Suprapubic skin (tissue), 4 donors: ENCODE measurements around the gene ADAMTS3.

Experiments used
- EP300 ChIP-seq: sonication (generic); formaldehyde crosslinking; IDR thresholded peaks from one replicate; pipeline ENCODE4 v1.6.1; 2017; ENCODE audit warnings: antibody characterized with exemption
- POLR2A ChIP-seq, 2 donors: fragments of 450-650 bp; IDR thresholded peaks; one replicate each; pipeline ENCODE4 v1.6.1; 2017; ENCODE audit warnings: antibody characterized with exemption in 2 of 2, mild to moderate bottlenecking in 2 of 2, moderate library complexity in 2 of 2
- POLR2AphosphoS5 ChIP-seq, 3 donors: sonication (generic); formaldehyde crosslinking; IDR thresholded peaks; one replicate each; pipeline ENCODE4 v1.6.1; 2017; ENCODE audit warnings: antibody characterized with exemption in 3 of 3
- TF ChIP-seq, protein P1 (sequence below), 2 donors: fragments of 200-600 bp in 1 of 2; fragments of 450-650 bp in 1 of 2; sonication (generic) in 1 of 2; IDR thresholded peaks; one replicate each; pipeline ENCODE4 v1.5.1; 2016 to 2019; ENCODE audit warnings: antibody characterized with exemption in 2 of 2, mild to moderate bottlenecking in 1 of 2, moderate library complexity in 1 of 2

DNA sequence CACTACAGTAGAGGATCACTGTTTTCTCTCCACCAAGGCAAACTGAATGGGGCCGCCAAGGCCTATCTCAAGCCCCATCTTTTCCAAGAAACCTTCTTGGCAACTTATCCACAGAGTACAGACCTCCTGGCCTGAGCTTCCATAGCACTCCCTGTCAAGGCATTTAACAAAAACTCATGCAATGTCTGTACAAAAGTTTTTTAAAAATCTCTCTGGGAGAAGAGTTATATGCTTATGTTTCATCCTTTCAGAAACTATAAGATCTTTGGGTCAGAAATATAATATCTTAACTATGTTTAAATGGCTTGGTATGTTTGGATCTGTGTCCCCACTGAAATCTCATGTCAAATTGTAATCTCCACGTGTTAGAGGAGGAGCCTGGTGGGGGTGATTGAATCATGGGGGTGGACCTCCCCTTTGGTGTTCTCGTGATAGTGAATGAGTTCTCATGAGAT, 13.6 kb downstream of the ADAMTS3 start:
- TF ChIP-seq POLR2A (IDR thresholded peaks at IDR 0.05) = no peak
- TF ChIP-seq, protein P1, sequence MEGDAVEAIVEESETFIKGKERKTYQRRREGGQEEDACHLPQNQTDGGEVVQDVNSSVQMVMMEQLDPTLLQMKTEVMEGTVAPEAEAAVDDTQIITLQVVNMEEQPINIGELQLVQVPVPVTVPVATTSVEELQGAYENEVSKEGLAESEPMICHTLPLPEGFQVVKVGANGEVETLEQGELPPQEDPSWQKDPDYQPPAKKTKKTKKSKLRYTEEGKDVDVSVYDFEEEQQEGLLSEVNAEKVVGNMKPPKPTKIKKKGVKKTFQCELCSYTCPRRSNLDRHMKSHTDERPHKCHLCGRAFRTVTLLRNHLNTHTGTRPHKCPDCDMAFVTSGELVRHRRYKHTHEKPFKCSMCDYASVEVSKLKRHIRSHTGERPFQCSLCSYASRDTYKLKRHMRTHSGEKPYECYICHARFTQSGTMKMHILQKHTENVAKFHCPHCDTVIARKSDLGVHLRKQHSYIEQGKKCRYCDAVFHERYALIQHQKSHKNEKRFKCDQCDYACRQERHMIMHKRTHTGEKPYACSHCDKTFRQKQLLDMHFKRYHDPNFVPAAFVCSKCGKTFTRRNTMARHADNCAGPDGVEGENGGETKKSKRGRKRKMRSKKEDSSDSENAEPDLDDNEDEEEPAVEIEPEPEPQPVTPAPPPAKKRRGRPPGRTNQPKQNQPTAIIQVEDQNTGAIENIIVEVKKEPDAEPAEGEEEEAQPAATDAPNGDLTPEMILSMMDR (IDR thresholded peaks at IDR 0.05) = no peak
- TF ChIP-seq POLR2AphosphoS5 (IDR thresholded peaks at IDR 0.05) = no peak
- TF ChIP-seq EP300 = no peak
